ENCODE data around the gene NT5DC3.
A peak's percentile ranks its signal among the peaks of the same experiment; 100 is the strongest.

NT5DC3 gene

DNA sequence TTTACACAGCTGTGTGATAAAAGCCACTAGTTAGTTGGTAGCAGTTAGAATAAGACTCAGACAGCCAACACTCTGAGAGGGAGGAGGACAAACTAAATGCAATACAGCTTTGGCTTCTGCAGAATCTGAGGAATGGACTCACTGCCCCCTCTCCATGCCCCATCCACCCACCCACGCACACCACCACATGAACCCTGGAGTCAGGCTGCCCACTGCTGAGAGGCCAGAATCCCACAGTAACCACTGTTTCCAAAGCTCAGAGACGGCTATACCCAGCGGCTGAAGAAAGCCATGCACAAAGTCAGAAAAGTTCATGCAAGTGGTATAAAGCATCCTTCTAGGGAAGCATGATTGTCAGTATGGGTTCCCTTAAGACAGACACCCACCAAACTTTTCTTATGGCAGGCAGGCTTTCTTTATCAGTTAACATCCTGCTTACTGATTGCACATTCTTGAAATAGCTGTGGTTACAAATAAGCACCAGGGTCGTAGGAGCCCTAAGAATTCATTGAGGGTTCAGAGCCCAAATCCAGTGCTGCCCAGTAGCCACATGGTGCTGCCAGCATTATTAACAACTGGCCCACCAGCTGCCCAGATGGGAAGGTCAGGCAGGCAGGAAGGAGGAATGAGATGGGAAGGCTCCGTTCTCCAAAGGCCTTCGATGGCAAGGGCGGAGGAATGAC lies 61.5 kb downstream of the NT5DC3 start:
- peak; percentile 95 for DNase-seq

DNA sequence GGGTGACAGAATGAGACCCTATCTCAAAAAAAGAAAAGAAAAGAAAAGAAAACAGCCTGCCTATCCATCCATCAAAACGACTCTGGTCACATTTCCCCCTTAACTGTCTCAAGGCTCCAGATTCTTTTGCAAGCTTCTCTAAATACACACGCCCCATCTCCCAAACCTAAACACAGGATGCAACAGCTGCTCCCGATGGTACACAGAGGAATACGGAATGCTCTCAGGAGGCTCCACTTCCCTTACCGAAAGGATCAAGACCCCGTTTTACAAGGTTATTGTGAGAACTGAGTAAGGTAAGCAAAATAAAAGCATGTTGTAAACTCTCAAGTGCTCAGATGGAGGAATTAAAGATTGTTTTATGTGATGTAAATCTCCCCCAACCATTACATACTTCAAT lies 62.3 kb downstream of the NT5DC3 start:
- DNase-seq, result no peak

DNA sequence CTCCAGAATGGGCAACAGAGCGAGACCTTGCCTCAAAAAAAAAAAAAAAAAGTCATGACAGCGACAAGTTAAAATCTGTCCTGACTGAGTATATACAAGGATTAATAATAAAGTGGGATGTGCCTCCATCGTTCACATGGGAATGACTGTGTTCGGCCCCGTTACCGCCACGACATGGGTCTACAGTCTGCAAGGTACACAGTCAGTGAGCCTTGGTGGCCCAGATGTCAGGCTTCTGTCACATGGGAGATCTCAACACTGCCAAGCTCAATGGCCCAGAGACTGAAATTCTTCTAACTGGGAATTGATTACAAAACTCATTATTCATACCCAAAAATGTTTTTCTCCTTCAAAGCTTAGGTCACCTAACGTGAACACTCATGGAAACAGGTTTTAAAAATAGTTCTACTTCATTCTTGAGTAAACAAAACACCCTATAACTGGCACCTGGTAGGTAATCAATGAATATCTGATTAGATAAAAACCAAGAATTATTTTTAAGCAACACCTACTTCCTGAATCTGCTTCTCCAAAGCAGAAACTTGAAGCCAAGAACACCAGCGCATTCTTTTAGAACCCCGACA lies 66.0 kb downstream of the NT5DC3 start:
- DNase-seq, result no peak

DNA sequence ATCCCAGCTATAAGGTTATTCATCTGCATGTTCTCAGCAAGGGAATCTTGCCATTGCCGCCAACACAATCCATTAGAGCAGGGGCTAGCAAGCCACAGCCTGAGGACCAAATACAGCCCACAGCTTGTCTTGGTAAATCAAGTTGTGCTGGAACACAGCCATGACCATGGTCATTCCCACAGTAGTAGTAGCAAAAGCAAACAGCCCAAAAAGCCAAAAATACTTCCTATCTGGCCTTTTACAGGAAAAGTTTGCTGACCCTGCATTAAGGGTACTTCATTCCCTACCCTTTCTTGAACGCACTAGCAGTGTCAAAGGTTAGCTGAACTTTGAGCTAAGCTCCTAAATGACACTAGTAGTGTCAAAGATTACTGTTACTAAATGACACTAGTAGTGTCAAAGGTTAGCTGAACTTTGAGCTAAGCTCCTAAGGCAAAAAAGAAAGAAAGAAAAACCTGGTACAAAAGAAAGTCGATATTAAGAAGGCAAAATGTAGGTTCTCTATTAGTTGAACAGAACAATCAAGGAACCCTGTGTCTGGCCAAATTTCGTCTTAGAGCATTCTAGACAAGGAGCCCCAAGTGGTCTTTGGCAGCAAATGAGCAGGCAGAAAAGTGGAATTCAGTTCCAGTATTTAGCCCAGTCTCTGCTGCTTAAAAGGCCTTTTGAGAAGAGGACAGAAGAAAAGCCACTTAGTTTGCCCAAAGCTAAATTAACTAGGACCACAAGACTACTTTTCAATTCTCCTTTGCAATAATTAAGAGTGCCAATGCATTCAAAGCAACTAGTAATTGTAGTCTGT lies 67.7 kb downstream of the NT5DC3 start:
- DNase-seq, result no peak

DNA sequence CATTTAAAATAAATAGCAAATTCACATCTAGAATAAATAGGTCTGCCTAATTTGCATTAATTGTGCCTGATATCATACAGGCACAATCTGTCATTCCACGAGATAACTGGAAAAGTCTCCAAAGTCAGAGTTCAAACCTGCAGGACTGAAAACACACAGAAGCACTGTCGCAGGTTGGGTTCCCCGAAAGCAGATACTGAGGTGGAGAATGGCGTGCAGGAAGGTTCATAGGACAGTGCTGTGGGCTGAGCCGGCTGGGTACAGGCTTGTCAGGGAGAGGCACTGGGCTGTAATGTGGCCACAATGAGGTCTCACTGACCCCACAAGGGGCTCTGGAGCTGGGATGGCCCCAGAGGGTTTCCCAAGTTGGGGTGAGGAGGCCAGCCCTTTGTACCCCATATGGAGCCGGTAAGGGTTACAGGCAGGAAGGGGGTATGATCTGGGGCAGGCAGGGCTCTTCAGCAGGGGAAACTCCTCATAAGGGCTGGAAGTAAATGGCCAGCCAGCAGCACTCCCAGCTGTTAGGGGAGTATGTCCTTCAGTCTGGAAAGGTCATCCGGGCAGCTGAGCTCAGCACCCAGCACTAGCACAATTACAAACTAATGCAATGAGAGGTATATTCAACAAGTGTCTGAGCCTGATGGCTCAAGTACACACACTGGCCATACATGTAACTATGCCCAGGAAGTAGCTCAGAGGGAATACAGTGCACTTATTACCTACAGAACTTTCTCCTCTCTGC lies 68.5 kb downstream of the NT5DC3 start:
- DNase-seq, result no peak

DNA sequence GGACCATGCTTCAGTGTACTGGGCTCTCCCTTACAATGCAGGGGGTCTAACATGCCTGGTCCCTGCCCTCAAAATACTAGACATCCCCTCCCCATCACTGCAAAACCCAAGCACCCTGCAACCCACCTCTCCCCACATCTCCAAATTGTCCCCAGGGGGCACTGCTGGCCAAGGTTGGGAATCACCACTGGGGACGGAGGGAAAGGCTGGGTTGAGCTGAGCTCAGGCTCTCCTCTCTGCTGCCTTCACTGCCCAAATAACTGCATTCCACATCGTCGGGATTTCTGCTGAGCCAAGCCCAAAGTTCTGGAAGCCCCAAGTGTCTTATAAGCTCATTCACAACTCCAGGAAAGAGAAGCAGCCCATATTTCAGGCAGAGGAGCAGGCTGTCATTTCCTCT lies 69.6 kb downstream of the NT5DC3 start:
- DNase-seq, result no peak

DNA sequence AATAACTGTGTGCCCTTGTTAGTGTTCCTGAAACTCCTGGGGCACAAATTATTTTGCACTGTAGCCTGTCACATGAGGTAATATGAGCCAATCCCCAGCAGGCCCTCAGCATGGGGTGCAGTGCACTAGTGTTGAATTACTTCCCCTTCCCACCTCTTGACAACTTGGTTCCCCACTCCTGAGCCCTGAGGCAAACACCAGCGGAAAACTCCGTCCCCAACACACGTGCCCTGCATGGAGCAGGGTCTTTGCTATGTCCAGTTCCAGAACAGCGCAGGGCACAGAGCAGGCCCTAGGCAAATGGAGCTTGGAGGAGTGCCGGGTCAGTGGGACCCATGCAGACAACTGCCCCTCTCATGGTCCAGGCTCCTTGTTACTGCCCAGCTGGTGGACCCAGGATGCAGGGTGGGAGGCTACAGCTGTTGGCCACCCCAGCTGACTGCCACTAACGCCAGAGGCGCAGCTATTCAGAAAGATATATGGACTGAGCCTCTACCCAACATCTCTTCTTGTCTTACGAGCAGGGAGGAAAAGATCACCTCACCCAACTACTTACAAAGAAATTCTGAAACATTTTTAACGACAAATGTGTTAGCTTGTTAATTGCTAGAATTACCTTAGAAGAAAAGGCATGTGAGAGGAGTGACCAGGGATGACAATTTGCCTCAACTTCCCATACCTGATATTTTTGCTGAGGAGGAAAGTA lies 71.6 kb downstream of the NT5DC3 start:
- no peak for DNase-seq

DNA sequence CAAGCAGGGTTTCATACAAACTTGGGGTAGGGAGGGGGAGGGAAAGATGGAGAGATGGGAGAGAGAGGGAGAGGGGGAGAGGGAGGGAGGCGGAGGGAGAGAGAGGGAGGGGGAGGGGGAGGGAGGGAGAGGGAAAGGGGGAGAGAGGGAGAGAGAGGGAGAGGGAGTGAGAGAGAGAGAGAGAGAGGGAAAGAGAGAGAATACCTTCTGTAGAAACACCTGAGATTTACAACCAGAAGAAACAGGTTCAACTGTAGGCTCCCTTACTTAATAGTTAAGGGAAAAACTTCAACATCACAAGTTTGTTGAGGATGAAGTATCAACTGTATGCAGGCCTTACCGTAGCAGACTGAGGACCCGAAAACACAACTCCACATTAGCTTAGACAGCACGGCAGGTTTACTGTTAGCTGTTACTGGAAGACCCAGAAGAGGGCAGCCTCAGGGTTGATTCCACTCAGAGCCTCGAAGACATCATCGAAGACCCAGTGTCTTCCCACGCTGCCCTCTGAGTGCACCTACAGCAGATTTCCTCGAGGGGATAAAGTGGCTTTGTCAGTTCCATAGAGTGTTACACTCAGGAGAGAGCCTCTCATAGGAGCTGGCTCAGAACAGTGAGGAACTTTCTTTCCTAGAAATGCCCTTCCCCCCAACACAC lies 72.4 kb downstream of the NT5DC3 start:
- no peak for DNase-seq

DNA sequence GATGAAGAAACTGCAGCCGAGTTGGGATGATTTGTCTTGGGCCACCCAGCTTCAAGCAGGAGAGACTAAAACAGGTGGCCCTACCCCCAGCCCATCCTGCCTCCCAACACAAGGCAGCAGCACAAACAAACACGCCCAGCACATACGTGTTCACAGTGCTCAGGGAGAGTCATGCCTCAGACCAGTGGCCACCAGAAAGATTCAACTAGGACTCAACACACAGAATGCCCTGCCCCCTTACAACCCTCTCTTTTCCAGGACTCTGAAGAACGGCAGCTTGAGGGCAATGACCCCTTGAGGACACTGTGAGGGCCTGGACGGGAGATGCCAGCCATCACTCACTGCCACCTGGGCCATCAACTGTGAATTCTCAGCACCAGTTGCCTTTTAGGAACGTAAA lies 75.0 kb downstream of the NT5DC3 start:
- no peak for DNase-seq

DNA sequence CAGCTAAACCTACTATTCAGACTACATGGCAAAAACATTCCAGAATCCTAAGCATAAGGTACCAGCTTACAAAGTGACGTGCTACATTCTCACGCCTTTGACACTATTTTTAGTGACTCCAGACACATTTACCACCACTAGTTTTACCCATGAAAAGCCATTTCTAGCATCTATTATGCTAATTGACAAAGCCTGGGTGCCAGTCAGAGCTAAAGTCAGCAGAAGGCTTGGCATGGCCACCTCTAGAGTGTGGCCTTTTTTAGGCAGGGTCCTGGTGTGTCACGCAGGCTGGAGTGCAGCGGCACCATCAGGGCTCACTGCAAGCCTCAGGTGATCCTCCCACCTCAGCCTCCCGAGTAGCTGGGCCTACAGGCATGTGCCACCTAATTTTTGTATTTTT lies 75.7 kb downstream of the NT5DC3 start:
- no peak for DNase-seq

DNA sequence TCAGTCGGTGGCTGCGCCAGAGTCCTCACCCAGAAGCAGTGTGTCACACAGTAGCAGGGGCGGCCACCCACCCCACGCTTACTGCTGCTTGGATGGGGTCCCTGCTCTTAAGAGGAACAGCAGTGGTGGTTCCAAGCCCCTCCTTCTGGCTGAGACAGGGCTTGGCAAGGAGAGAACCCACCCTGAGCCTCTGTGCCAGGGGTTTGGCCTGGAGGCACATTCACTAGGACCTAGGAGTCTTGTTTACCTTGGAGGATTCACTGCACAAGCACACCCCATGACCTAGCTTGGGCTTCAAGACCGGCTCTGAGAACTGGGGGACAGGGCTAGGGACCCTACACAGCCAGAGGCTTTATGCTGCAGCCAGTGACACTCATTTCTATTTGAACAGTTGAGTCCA lies 78.6 kb downstream of the NT5DC3 start:
- no peak for DNase-seq

DNA sequence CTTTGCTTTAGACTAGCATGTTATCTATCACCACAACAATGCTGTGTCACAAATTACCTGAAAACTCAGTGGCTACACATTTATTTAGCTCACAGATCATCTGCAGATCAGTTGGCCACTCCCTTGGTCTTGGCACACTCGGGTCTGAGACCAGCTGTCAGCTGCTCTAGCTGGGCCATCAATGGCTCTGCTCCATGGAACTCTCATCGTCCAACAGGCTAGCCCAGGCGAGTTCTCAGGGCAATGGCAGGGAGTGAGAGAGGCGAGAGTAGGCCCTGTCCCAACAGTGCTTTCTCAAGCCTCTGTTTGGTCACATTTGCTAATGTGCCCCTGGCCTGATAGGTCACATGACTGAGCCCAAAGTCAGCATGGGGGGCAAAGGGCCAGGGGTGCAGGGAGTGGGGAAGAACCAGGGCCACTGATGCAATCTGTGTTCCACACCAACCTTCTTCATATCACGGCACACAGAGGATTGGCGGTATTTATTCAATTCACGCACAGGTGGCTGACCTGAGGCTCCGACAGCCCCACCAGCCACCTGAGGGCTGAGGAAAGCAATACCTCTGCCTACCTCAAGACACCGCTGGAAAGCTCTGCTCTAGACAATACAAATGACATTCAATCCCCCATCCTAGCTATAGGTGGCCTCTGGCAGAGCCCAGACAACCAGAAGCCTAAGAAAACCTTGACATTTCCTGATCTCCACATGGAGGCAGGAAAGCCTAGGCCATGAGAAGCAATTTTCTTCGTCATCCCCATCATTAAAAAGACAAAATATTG lies 82.5 kb downstream of the NT5DC3 start:
- DNase-seq, result no peak

DNA sequence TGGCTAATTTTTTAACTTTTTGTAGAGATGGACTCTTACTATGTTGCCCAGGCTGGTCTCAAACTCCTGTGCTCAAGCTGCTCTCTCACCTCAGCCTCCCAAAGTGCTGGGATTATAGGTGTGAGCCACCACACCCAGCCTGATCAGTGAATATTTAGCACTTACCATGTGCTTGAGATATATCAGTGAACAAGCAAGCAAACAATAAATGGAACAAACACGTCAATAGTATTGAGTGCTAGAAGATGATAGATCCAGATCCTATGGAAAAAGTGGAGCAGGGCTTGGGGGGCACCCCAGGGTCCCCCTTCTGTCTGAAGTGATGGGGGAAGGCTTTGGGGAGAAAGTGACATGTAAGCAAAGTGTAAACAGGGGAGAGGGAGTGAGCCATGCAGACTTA lies 83.8 kb downstream of the NT5DC3 start:
- no peak for DNase-seq

DNA sequence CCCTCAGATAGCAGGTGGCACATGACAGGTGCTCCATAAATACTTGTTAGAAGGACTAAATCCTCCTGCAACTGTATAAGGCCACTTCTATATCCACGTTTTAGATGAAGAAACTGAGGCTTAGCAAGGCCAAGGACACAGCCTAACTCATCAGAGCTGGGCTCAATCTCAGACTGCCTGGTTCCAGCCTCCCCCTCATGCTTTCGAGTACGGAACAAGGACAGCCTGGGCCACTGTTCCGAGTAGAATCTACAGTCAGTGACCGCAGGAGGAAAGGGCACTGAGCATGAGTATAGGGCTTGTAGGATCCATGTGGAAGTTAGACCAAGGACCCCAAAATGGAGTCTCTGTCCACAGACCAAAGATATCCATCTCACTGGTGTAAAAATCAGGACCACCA lies 84.6 kb downstream of the NT5DC3 start:
- DNase-seq, result no peak

DNA sequence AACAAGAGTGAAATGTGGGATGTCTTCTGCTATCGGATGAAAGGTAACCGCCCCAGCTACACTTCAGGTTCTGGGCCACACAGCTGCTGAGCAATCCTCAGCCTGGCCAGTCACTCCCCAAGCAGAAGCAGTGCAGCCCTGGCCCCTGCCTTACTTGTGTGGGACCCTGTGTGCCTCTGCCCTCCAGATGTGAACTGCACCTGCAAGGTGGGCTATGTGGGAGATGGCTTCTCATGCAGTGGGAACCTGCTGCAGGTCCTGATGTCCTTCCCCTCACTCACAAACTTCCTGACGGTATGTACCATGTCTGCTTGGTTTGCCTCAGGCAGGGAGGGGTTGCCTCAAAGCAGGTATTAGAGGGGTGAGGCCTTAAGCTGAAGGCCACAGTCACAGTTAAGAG lies 85.6 kb downstream of the NT5DC3 start:
- DNase-seq, result no peak

DNA sequence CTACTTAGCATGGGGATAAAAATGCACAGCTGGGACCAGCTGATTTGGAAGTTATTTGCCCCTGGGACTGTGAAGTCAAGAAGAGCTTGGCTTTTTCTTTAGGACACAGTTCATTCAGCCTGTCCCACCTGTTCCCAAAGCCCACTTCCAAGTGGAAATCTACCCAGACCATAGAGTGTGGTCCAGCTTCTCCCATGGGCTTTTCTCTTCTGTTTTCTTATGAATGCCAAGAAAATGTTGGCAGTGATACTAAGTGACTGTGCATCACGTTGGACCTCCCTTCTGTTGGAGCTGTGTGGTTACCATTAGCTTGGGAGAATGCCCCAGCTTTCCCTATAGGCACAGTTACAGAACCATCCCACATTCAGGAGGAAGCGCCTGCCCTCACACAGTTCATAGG lies 89.4 kb downstream of the NT5DC3 start:
- DNase-seq, result no peak

DNA sequence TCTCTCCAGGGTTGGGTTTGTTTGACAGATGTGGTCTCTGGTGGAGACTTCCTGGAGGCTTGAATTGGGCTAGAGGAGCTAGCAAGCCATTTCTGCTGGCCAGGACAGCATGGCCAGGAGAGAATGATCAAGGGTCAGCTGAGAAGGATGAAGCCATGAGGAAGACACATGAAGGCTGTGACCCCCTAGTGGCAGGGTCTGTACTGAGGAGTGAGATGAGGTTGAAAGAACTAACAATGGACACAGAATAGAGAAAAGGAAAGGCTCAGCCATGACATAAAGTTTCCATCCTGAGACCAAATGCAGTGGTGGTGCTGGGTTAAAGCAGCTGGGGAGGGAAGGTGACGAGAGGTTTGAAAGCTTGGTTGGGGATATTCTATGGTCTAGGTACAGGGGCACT lies 89.9 kb downstream of the NT5DC3 start:
- no peak for DNase-seq

DNA sequence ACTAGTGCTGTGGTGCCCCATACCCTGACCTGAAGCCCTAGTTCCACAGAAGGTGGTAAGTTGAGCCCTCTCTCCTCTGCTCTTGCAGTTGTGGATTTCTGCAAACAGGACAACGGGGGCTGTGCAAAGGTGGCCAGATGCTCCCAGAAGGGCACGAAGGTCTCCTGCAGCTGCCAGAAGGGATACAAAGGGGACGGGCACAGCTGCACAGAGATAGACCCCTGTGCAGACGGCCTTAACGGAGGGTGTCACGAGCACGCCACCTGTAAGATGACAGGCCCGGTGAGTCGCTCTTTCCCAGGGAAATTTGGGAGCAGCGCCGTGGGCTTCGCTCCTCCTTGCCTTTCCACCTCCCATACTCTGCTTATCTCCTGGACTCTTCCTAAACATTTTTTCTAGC lies 92.2 kb downstream of the NT5DC3 start:
- DNase-seq, result no peak

DNA sequence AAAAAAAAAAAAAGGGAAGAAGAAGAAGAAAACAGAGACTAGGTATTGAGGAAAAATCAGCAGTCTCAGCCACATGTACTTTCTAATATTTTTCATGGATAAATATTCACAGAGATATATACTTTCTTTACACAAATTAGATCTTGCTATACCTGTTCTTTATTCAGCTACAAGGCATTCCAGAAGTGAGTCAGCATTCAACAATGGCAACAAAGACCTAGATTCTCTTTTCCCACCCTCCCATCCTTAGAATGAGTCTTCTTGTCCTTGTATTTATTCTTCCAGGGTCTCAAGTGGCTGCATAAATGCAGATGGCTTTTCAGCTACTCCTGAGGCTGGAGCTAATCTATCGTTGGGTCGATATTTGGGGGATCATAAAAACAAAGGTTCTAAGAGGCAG lies 93.0 kb downstream of the NT5DC3 start:
- no peak for DNase-seq

DNA sequence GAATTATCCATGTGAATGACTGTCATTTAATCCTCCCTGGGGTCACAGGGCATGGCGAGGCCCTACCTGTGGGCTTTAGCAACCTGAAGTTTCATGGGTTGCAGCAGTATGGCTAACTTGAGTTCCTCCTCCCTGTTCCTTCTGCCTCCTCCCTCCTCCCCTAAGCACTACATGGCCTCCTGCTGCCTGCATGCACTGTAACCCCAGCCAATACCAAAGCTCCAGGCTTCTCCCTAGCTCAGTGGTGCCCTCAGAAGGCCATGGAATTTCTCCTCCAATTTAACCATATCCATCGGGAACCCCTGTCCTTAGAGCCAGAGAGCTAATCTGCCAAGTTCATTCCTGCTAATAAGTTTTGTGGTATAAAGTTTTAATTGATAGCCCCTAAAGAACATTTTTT lies 95.1 kb downstream of the NT5DC3 start:
- peak; percentile 15 for DNase-seq

DNA sequence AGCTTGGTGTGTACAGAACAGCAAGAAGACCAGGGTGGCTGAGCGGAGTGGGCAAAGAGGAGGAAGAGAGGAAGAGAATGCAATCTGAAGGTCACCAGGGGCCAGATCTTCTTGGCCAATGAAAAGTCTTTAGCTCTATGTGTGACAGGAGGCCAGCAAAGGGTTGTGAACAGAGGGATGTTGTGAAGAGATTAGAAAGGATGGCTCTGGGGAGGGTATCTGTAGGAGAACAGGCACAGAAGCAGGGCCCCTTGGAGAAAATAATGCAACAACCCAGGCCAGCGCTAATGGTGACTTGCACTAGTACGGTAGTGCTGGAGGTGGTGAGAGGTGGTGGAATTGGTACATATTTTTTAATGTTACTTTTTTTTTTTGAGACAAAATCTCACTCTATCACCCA lies 97.2 kb downstream of the NT5DC3 start:
- DNase-seq, result no peak
